Ammon's horn (tissue), 1 donor: ENCODE results near the gene MVB12B.

ENCODE experiments used
- DNase-seq: peaks from one replicate; pipeline ENCODE4 v3.0.0-alpha.2; 2016; ENCODE audit warnings: low spot score

Gene MVB12B

DNA sequence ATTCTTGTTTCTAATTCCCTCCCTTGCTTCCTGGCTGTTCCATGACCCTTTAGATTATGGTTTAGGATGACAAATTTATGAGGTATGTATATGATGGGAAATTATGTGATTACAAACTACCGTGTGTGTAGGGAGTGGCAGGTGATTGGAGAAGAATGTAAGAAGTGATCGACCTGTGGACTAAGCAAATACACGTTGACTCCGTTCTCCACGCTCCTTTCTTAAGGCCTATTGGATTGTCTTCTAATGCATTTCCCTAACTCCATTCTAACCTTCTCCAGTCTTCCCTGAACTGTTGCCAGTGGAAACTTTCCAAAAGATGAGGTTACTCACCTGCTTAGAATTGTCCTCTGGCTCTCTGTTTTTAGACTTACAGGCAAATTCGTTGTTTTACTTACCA, 36.6 kb downstream of the MVB12B start:
- DNase-seq: no peak

DNA sequence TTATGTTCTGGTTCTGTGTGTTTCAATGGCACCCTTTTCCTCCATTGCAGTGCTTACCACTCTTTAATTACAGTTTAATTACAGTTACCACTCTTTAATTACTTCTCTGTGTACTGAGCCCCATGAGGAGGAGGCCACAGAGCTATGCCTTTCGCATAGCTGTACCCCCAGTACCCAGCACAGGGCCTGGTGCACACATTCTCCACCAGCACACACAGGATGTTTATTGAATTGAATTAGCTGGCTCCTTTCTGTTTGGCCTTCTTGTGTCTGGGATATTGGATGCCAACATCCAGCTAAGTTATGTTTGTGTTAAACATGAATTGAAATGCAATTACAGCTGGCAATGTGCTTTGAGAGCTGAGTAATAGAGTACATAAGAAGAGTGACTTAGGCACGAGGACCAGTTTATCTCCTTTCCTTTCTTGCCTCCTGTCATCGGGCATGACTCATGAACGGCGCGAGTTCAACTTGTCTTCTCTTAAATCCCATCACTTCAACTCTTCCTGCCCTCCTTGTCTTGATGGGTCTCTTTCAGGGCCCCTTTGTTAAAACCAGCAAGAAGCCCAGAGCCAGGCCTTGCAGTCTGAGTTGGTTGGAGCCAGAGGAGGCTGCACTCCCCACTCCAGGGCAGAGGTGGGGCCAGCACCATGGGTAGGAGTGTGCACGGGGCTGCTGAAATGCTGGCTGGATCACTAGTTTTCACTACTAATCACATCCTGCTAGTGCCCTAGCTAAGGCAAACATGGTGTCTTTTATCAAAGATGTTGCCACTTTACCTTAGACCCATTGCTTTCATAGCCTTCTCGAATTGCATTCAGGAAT, 37.4 kb downstream of the MVB12B start:
- no peak for DNase-seq

DNA sequence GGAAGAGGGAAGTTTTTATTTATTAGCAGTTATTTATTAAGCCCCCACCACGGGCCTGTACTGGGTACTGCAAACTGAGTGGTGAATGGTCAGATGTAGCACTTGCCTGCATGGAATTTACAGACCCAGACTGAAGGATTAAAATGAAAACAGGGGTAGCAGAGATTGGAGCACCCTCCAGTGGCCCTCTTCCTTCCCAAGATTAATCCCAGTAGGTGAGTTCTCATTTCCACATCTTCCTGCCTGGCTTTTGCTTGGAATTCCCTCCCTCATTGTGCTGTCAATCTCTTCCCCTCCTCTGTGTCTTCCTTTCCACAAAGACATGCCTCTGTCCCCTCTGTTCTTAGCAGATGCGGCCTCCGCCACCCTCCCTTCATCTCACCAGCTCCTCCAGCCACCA, 39.2 kb downstream of the MVB12B start:
- DNase-seq: no peak

DNA sequence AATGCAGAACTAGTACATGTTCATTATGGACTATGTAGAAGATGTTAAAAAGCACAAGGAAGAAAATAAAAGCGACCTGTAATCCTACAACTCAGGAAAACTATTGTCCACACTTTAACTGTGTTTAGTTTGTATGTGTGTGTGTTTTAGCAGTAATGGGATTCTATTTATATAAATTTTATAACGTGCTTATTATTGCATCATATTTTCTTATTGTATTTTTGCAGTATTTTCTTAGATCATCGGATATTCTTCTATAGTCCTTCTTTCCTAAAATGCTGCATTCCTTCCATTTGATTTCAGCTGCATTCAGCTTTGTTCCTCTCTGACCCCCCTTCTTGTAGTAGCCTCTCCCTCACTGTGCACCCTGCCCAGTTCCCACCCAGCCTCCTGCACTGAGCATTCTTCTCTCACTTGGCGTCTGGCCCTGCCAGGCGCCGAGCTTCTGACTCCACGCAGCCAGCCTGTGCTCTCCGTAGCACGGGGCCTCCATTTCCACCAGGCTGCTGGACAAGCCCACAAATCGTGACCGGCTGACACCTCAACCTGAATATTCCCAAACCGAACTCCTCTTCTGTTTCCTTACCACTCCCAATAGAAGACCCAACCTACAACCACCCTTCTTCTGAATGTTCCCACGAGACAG, 39.9 kb downstream of the MVB12B start:
- peak; percentile 91 for DNase-seq

DNA sequence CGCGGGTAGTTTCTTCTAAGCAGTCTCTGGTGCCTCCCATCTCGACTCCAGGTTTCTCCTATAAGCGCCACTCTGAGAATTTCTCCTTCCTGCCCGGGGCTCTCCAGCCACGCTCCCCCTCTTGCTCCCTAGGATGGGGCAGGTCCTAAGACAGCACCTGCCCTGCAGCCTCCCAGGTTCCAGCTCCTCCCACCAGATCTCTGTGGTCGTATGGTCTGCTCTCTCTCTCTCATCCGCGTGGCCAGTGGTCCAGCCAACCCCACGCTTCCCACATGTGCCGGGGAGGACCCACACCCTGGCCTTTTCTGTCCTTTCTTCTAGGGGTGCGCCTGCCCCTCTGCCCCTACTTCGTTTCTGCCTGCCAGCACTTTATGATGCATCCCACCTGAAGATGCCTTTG, 40.5 kb downstream of the MVB12B start:
- DNase-seq: no peak

DNA sequence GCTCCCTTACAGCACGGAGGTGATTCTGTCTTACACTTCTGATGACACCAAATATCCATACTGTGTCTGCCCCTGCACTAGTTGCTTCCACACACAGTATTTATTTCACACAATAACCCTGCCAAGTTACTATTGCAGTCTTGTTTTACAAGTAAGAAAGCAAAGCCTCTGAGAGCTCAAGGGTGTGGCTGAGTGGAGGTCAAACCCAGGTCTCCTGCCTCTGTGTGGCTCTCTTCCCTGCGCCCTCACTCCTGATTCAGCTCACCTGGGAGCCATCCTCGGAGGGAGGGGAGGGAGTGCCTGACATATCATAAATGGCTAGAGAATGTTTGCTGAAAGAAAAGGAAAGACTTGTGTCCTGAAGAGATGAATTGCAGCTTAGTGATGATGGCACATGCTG, 41.0 kb downstream of the MVB12B start:
- no peak for DNase-seq

DNA sequence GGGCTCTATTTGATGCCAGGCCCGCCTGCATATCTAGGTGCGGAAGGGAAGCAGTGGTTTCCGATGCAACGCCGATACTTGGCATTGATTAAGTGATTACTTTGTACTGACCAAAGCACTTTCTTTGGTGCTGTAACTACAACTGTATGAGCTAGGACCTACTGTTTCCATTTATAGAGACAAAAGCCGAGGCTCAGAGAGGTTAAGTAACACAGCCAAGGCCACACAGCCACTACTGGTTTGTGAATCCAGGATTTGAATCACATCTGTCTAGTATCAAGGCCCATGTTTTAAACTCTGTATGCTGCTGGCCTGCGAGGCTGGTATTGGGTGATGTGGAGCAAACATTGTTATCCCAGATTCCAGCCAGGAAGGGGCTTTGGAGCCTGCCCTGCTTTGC, 41.4 kb downstream of the MVB12B start:
- no peak for DNase-seq

DNA sequence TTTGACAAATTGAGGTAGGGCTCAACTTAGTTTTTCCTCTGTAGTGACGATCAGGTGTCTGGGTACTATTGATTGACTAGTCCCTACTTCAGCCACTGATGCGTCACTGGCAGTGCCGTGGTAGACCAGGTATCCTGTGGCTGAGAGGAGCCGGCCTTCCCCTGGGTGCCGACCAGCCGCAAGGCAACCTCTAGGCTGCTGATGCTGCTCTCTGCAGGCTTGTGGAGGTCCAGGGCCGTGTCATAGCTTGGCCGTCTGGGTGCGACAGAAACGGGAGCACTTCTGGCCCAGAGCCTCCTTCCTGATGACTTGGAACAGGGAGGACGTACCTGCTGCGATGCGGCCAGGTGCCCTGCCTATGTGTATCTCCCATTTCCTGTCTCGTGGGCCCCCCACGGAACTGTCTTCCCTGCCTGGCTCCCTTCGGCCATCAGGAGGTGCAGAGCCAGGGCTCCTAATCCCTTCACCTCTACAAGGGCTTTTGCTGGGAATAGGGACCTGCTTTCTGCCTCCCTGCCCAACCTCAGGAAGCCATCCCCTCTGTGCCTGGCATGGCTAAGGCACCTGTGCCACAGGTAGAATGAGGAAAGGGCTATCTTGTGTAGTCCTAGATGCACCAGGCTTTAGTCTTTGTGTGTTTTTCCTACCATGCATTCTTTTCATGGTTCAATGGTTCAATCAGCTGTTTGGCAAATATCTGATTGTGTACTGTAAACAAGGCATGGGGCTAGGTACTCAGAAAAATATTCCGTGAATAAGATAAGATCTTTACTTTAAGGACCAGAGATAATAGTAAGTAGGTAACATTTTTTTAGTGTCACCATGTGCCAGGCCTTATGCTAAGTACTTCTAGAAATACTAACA, 44.6 kb downstream of the MVB12B start:
- DNase-seq: no peak

DNA sequence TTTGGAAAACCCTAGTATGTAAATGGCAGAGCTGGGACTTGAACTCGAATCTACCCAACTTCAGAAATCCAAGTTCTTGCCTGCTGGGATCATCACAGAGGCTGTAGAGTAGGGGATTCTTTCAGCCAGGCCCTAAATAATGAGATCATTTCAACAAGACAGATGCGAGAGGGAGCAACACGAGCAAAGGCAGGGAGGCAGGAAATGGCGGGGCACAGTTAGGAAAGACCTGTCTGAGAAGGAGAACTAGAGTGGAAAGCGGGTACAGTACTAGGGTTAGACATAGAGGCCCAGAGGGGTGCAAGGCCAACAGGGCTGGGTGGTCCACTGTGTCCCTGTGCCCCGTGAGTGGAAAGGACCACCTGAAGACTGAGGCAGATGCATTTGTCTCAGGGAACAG, 46.1 kb downstream of the MVB12B start:
- DNase-seq: no peak

DNA sequence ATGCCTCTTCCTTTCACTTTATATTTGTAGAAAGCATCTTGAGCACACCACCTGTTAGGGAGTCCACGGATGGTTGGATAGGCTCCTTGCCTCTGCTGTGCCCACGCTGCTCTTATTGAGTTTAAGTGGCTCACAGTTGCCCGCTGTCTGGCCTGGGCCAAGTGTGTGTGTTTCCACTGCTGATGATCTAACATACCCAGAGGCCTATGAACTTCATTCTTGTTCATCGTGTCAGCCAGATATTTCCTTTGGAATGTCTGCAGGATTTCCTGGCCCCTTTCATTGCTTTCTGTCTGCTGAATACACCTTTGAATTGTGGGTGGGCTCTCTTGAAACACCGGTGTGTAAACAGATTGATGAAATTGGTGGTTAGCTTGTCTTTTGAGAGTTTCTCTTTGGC, 46.6 kb downstream of the MVB12B start:
- no peak for DNase-seq

DNA sequence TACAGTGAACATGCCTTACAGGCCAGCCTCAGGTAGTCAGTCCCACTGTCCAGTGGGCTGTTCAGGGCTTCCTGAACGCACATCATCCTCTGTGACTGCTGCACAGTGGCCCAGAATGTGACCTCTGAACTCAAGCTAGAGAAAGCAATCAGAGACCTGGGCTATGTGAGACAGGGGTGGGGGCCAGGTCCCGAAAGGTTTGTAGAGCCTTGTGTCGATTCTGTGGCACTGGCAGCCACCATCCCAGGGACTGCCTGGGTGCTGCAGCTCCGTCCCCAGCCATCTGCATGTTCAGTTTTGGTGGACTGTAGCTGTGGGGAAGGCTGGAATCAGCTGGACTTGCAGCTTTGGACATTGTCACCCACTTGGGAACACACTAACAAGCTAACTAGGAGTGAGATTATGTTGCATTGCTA, 47.7 kb downstream of the MVB12B start:
- no peak for DNase-seq

DNA sequence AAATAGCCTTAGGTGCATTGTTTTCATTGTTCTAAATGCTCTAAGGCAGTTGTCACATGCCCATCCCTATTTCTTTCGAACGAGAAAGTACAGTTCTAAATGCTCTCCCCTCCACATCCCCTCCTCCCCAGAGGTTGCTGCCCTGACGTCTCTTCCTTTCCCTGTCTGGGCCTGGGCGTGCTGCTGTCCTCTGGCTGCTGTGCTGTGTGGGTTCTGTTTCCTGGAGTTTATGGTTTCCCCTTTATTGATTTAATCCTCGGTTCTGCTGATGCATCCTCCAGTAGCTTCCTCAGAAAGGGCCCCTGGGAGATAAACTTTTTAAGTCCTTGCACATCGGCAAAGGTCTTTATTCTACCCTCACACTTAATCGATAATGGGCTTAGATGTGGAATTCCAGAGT, 48.8 kb downstream of the MVB12B start:
- peak; percentile 79 for DNase-seq

DNA sequence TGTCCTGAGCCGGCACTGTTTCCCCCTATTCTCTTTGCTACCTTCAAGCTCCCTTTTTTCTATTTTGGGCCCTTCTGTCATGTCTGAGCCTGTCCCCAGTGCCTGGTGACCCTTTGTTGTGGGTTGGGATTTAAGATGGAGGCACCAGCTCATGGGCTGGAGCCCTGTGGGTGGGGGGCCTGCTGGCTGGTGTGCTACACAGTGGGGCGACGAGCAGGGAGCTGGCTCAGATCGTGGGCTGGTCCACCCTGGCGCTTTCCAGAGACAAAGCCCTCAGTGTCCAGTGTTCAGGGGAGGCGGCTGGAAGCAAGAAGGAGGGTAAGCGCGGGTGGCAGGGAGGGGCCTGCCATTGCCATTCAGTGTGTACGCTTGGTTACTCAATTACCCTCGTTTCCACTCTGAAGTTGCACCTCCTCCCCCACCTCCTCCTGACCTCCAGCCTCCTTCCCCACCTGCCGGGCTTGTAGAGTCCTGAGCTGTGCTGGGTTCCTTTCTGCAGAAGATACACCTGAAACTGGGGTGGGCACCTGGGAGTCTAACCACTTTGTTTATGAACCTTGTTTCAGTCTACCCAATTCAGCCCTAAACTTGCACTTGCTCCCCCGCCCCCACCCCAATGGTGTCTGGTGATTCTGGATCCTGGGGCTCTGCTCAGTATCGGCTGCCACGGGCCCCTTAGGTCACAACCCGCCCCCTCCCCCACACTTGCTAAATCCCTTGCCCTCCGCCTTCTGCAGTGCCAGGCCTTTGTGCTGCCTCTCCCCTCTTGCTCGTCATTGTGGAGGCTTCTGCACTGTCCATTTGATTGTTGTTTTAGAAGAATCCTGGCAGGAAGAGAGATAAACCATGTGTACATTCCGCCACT, 49.9 kb downstream of the MVB12B start:
- peak; percentile 96 for DNase-seq

DNA sequence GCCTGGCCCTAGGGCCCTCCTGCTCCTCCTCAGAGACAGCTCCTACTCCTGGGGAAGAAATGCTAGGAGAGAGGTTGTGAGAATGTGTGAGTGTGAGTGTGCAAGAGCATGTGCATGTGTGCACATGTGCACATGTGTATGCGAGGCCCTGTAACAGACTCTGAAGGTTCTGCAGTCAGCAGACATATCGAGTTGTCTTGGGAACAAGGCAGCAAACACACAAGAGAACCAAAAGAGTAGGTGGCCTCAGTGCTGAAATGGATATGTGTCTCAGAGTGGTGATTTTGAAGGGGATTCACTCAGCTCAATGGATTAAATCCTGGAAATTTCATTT, 50.5 kb downstream of the MVB12B start:
- DNase-seq: peak; percentile 78

DNA sequence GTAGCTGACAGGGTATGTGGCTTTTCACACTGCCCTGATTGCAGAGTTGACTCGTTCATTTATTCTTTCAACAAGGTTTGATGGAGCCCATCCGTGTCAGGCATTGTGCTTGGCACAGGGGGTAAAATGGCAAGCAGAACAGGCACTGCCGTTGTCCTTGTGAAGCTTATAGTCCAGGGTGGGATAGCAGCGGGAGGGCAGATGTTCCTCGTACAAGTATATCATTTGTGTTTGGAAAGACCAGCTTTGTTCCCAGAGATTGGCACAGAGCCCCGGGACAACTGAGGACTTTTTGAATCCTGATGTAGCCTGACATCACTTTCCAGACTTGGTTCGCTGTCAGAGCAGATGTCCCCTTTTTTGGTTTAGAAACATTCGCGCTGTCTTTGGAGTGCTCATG, 50.9 kb downstream of the MVB12B start:
- DNase-seq: peak; percentile 97

DNA sequence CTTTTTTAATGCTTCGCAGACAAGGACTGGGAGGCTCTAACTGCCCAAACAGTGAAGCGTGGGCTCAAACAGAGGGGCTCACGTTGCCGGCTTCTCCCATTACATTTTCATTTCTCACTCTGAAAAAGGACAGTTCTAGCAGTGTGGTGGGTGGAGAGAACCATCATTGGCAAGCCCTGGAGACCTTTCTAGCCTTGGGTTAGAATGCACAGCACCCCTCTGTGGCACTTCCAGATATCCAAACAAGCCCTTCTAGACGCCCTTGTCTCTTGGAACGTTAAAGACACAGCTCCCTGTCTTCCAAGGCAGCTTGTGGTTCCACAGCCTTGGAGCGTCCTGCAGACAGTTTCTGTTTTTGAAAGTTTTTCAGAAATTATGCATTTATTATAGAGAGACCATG, 52.1 kb downstream of the MVB12B start:
- DNase-seq: no peak

DNA sequence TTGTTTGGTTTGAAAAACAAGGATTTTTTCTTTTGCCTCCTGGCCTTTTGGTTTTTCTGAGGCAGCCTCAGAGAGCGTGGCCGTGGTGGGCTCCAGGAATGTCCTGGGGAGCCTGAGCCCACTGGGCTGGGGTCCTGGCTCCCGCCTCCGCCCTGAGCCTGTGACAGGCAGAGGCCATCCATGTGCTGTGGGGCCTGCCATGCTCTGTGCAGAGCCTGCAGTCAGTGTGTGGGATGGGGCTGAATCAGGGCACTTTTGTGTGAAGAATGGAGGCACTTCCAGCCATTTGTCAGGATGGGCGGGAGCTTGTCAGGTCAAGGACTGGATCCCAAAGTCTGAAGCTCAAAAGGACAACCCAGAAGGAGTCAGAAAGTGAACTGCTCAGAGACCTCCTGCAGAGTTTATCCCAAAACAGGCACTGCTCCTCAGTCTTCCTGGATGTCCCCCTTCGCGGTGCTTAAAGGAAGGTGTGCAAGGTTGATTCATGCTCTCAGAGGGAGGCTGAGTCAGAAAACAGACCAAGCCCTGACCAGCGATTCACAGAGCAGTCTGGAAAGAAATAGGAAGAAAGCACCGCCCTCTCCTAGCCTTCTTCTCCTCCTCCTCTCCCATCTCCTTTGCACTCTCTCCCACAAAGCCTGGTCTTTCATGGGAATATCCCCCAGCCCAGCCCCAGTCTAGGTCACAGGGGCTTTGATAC, 53.2 kb downstream of the MVB12B start:
- DNase-seq: no peak

DNA sequence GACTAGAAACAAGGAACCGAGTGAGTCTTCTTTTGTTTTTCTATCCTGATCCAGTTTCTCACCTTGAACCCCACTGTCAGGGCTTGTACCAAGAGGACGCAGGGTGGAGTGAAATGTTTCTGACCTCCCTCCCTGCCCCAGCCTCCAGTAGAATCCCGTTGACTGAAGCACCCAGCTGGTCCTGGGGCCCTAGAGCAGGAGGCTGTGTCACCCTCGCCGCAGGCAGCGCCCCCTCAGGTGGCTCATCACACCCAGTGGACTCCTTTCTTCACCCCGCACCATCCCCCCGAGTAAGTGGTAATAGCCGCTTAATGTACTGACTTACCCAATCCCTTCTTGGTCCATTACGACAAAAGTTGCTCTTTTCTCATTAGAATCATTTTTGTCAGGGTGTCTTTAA, 53.8 kb downstream of the MVB12B start:
- DNase-seq: no peak

DNA sequence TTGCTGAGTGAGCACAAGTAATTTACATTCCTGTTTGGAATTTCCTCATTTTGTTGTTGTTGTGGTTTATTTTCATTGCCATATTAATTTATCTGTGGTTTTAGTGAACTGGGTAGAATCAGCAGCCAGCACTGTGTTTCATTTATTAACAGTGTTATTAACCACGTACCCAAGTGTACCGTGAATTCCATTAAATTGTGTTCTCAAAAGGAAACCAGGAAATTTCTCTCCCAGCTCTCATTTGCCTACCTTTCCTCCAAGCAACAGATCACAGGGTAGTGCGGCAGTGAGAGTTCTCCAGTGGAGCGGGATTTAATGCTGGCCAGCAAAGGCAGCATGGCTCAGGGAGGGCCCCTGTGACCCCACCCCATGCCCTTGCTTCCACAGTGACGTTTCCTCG, 54.6 kb downstream of the MVB12B start:
- no peak for DNase-seq

DNA sequence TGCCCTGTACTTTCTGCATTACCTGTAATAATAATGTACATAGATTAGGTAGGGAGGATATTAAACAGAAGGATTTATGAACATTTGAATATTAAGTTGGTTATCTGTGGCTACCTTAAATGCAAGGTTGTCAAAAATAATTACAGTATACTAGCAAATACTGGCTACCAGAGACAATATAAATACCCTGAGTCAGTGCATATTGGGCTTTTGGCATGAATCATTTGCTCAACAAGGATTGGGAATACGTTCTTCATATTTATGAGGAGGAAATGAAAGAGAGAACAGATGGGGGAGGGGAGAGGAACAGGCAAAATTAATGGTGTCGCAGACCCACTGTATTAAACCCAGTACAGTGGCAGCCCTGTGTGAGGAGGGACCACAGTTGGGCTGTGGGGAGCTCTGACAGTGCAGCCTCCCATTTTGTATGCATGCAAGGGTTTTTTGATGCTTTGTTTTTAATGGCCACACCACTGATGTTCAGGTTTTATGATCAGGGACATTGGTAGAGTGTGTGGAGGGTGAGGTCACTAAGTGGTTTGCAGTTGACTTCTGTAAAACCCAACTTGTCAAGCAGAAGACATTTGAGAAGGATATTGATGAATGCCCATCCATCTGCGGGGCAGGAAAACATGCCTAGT, 56.9 kb downstream of the MVB12B start:
- no peak for DNase-seq

DNA sequence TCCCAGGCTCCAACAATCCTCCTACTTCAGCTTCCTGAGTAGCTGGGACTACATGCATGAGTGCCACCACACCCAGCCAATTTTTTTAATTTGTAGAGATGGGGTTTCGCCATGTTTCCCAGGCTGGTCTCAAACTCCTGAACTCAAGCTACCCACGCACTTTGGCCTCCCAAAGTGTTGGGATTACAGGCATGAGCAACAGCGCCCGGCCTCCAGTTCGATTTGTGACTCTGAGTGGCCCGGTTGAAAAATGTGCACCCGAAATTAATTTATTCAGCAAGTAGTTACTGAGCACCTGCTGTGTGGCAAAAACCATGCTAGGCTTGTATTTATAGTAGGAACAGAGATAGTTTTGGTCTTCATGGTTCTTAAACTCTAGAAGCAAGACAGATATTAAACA, 58.3 kb downstream of the MVB12B start:
- DNase-seq: no peak
